Muscle layer of duodenum (tissue), 2 donors: ENCODE results near the gene MYBPC1.
"Not testable (repeated sequence)": the region's sequence is repeated elsewhere in the genome, so short reads cannot be mapped to it uniquely, and the experiment has no call there.

Experiments
- H3K27ac ChIP-seq: one replicate; pipeline ENCODE4 v1.7.0; 2013; ENCODE audit warnings: mild to moderate bottlenecking, low read length
- H3K27me3 ChIP-seq: one replicate; pipeline ENCODE4 v1.7.0; 2013; ENCODE audit warnings: low read depth, mild to moderate bottlenecking, control low read depth, low read length
- H3K36me3 ChIP-seq, 2 donors: one replicate each; pipeline ENCODE4 v1.7.0; 2013; ENCODE audit warnings: low read length in 2 of 2, control low read depth in 1 of 2, mild to moderate bottlenecking in 1 of 2; ENCODE audit not compliant: insufficient read depth in 2 of 2, control insufficient read depth in 1 of 2
- H3K4me1 ChIP-seq, 2 donors: one replicate each; pipeline ENCODE4 v1.7.0; 2013; ENCODE audit warnings: low read length in 2 of 2, mild to moderate bottlenecking in 2 of 2, control low read depth in 1 of 2, moderate library complexity in 1 of 2; ENCODE audit not compliant: insufficient read depth in 2 of 2, control insufficient read depth in 1 of 2
- H3K4me3 ChIP-seq, 2 donors: one replicate each; pipeline ENCODE4 v1.7.0; 2013; ENCODE audit warnings: low read length in 2 of 2, low read depth in 1 of 2, mild to moderate bottlenecking in 1 of 2
- H3K9me3 ChIP-seq, 2 donors: one replicate each; pipeline ENCODE4 v1.7.0; 2013; ENCODE audit warnings: low read length in 2 of 2, control low read depth in 1 of 2, mild to moderate bottlenecking in 1 of 2; ENCODE audit not compliant: control insufficient read depth in 1 of 2
- donor health status: healthy.

MYBPC1 gene, protein sequence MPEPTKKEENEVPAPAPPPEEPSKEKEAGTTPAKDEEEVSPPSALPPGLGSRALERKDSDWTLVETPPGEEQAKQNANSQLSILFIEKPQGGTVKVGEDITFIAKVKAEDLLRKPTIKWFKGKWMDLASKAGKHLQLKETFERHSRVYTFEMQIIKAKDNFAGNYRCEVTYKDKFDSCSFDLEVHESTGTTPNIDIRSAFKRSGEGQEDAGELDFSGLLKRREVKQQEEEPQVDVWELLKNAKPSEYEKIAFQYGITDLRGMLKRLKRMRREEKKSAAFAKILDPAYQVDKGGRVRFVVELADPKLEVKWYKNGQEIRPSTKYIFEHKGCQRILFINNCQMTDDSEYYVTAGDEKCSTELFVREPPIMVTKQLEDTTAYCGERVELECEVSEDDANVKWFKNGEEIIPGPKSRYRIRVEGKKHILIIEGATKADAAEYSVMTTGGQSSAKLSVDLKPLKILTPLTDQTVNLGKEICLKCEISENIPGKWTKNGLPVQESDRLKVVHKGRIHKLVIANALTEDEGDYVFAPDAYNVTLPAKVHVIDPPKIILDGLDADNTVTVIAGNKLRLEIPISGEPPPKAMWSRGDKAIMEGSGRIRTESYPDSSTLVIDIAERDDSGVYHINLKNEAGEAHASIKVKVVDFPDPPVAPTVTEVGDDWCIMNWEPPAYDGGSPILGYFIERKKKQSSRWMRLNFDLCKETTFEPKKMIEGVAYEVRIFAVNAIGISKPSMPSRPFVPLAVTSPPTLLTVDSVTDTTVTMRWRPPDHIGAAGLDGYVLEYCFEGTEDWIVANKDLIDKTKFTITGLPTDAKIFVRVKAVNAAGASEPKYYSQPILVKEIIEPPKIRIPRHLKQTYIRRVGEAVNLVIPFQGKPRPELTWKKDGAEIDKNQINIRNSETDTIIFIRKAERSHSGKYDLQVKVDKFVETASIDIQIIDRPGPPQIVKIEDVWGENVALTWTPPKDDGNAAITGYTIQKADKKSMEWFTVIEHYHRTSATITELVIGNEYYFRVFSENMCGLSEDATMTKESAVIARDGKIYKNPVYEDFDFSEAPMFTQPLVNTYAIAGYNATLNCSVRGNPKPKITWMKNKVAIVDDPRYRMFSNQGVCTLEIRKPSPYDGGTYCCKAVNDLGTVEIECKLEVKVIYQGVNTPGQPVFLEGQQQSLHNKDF

DNA sequence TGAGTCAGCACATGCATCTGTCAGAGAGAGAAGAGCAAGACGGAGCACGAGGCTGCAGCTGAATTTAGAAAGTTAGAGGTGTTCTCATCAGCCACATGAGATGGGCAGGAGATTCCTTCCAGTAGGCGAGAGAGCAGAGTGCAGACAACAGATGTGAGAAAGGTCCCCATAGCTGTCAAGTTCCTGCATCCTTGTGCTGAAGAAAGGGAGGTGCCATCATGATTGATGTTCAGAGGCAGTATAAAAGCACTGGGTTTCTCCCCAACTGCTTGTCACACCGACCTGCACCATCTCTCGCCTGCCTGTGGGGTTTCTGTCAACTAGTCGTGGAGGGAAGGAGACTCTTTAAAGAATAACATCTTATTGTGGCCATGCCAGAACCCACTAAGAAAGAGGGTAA, at the start of gene MYBPC1:
MYBPC1 (plus strand) TSS at position 272 of the 400 bp plus-strand sequence; CDS start at position 372, 100 bp downstream.
- Histone ChIP-seq H3K27me3 (no peaks in the 10 kb centered on the region), H3K4me1 (peaks cover 0 to 5% of the 10 kb centered on the region in 2 donors), H3K9me3 (no peaks in the 10 kb centered on the region), H3K27ac (no peak within 1 kb of the TSS), H3K4me3 (no peak within 1 kb of the TSS), H3K36me3 (no peaks in the 10 kb centered on the region)

DNA sequence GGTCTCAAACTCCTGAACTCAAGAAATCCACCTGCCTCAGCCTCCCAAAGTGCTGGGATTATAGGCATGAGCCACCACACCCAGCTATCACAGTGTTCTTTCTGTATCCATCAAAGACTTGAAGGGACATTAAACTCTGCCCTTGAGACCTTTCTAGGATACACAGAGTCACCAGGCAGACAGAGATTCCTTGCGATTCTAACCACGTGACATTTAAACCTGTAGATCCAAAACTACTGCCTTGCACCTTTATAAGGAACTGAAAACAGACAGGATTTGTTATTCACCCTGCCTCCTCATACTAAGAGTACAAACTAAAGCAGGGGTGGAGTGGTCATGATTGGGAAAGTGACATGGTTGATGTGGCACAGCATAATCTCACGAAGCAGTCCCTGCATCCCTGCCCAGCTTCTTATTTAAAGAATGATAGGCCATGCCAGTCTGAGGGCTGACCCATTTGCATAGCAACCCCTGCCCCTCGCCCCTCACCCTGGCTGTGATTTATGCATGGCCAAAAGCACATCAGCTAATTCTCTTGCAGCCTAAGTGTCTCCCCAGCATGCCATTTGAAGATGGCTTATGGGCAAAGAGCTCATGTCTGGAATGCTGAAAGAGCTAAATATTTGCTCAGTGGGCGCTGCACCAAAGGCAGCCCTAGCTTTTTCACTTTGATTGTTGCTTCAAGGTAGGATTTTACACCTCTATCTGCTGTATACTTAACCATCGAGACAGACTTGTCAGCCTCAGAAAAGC, 43.2 kb upstream of the MYBPC1 start:
- Histone ChIP-seq H3K27me3 (no peaks in the 10 kb centered on the region), H3K4me1 (no peaks in the 10 kb centered on the region), H3K4me3 (no peak overlapping the region), H3K27ac (no peak overlapping the region), H3K36me3 (no peaks in the 10 kb centered on the region), H3K9me3 (peaks cover 0 to 2% of the 10 kb centered on the region in 2 donors)

DNA sequence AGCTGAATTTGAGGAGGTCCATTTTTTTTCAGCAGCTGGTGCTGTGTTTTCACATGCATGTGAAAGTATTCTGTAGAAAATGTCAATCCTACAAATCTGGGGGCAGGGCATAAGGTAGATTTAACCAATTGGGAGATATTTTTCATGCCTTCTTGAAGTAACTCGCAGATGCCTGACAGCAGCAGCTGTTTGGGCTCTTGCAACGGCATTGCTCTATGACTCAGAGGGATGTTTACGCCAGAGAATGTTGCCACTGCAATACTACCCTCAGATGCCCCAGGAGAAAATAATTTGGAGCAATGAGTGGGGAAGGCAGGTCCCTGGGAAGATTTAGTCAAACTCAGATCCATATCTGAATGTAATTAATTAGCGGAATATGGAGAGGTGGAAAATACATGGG, 42.5 kb upstream of the MYBPC1 start:
- no peaks in the 10 kb centered on the region for H3K9me3 ChIP-seq

GRCh38 chr12:101557094-101557493, 37.7 kb upstream of the MYBPC1 start:
- Histone ChIP-seq H3K4me1 (no peaks in the 10 kb centered on the region), H3K36me3 (no peaks in the 10 kb centered on the region), H3K27ac (no peak overlapping the region), H3K9me3 (peaks cover 0 to 2% of the 10 kb centered on the region in 2 donors), H3K27me3 (no peaks in the 10 kb centered on the region), H3K4me3 (no peak overlapping the region)

More for the DNA sequence above, 42.5 kb upstream of the MYBPC1 start:
- H3K4me1 ChIP-seq = no peaks in the 10 kb centered on the region
- H3K36me3 ChIP-seq = no peaks in the 10 kb centered on the region
- H3K27ac ChIP-seq = no peak overlapping the region
- H3K4me3 ChIP-seq = no peak overlapping the region
- no peaks in the 10 kb centered on the region for H3K27me3 ChIP-seq

- not testable (repeated sequence) for H3K4me1 ChIP-seq, H3K9me3 ChIP-seq, H3K36me3 ChIP-seq, H3K27me3 ChIP-seq, H3K4me3 ChIP-seq, H3K27ac ChIP-seq
These were observed 36.0 kb upstream of the MYBPC1 start for GRCh38 chr12:101558726-101559125.

GRCh38 chr12:101563212-101563611, 31.6 kb upstream of the MYBPC1 start:
- no peak overlapping the region for H3K4me3 ChIP-seq
- H3K27ac ChIP-seq = no peak overlapping the region

DNA sequence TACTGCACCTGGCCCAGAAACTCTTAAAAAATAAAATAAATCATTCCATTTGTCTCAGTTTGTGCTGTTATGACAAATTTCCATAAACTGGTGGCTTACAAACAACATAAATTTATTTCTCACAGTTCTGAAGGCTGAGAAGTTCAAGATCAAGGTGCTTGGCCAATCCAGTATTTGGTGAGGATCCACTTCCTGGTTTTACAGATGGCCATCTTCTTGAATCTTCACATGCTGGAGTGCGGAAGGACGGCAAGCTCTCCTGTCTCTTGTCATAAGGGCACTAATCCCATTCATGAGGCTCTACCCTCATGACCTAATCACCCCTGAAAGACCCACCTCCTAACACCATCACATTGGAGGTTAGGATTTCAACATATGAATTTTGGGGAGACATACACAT, 29.9 kb upstream of the MYBPC1 start:
- no peak overlapping the region for H3K27ac ChIP-seq
- H3K36me3 ChIP-seq = no peaks in the 10 kb centered on the region
- H3K27me3 ChIP-seq = no peaks in the 10 kb centered on the region
- H3K4me3 ChIP-seq = no peak overlapping the region
- H3K4me1 ChIP-seq = peaks cover 0 to 3% of the 10 kb centered on the region in 2 donors
- peaks cover 0 to 1% of the 10 kb centered on the region in 2 donors for H3K9me3 ChIP-seq

More at GRCh38 chr12:101563212-101563611, 31.6 kb upstream of the MYBPC1 start:
- H3K4me1 ChIP-seq = peaks cover 0 to 3% of the 10 kb centered on the region in 2 donors
- H3K36me3 ChIP-seq = no peaks in the 10 kb centered on the region
- H3K27me3 ChIP-seq = no peaks in the 10 kb centered on the region
- peaks cover 0 to 2% of the 10 kb centered on the region in 2 donors for H3K9me3 ChIP-seq

- Histone ChIP-seq H3K9me3 (no peaks in the 10 kb centered on the region), H3K27me3 (no peaks in the 10 kb centered on the region), H3K27ac (no peak overlapping the region), H3K4me3 (no peak overlapping the region), H3K4me1 (peaks cover 0 to 3% of the 10 kb centered on the region in 2 donors), H3K36me3 (no peaks in the 10 kb centered on the region)
These were observed 28.5 kb upstream of the MYBPC1 start for GRCh38 chr12:101566318-101566717.

DNA sequence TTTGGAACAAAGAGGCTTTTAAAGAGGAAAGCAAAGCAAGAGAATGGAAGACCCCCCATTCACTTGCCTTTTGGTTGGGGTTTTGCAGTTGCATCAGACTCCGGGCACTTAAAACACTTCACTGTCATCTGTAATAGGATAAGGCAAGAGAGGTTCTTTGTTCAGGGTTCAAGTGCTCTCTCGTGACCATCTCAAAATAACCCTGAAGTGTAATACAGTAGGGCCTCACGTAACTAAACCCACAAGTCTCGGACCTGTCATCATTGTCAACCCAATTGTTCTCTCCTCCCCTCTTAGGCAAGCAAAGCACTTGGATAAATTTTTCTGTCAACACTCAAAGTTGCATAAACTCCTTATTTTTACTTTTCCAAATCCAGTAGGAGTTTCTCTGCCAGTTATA, 26.9 kb upstream of the MYBPC1 start:
- Histone ChIP-seq H3K36me3 (no peaks in the 10 kb centered on the region), H3K9me3 (no peaks in the 10 kb centered on the region), H3K27me3 (no peaks in the 10 kb centered on the region), H3K4me1 (peaks cover 0 to 3% of the 10 kb centered on the region in 2 donors), H3K27ac (no peak overlapping the region), H3K4me3 (no peak overlapping the region)

GRCh38 chr12:101570047-101570446, 24.7 kb upstream of the MYBPC1 start:
- Histone ChIP-seq H3K27me3 (no peaks in the 10 kb centered on the region), H3K4me1 (peaks cover 0 to 3% of the 10 kb centered on the region in 2 donors), H3K4me3 (no peak overlapping the region), H3K27ac (no peak overlapping the region), H3K36me3 (no peaks in the 10 kb centered on the region), H3K9me3 (no peaks in the 10 kb centered on the region)
